Measurements from ENCODE around the gene RWDD1. TPM values are rescaled to one million over a fixed set of nuclear protein-coding genes. Genes with fewer than 3 reads are reported as not detected.

The RWDD1 gene
- total RNA-seq = 23.7 and 33.6 TPM in 2 replicates

GRCh38 chr6:116570856-116571682 is at the start of gene RWDD1:
RWDD1 (plus strand) TSS chr6:116571504; CDS start chr6:116571583, 79 bp downstream.

GRCh38 chr6:116545651-116546050 is 25.7 kb upstream of the RWDD1 start, which contains the start of gene TRAPPC3L:
TRAPPC3L (minus strand) TSS chr6:116545684; CDS start chr6:116545514, 170 bp downstream.

GRCh38 chr6:116553451-116553850 is 17.9 kb upstream of the RWDD1 start, which contains the start of gene CALHM4:
CALHM4 (plus strand) TSS chr6:116553751; CDS start chr6:116553794, 43 bp downstream.

GRCh38 chr6:116615937-116616736 is 44.8 kb downstream of the RWDD1 start, which contains the start of gene RSPH4A:
RSPH4A (plus strand) TSS chr6:116616479; CDS start chr6:116616624, 145 bp downstream.

Other genes with a start within 250 kb of the RWDD1 start
- gene DSE, start 200.6 kb upstream of the RWDD1 start, total RNA-seq = 34.8 and 46.4 TPM in 2 replicates
- 1.9 TPM in 1 of 2 replicates, not detected in the other for gene CALHM6, start 110.1 kb upstream of the RWDD1 start, total RNA-seq
- gene CALHM5, start 59.9 kb upstream of the RWDD1 start, total RNA-seq = 9.1 and 11.4 TPM in 2 replicates
- gene TRAPPC3L, start 25.8 kb upstream of the RWDD1 start, total RNA-seq = under 0.01 TPM in 1 of 2 replicates, not detected in the other
- under 0.01 and 0.46 TPM in 2 replicates for gene CALHM4, start 17.8 kb upstream of the RWDD1 start, total RNA-seq
- gene RSPH4A, start 45.0 kb downstream of the RWDD1 start, total RNA-seq = under 0.01 TPM in 1 of 2 replicates, not detected in the other
- 15.3 and 19.0 TPM in 2 replicates for gene ZUP1, start 97.3 kb downstream of the RWDD1 start, total RNA-seq
- 6.2 and 10.6 TPM in 2 replicates for gene KPNA5, start 109.7 kb downstream of the RWDD1 start, total RNA-seq
- 0.30 TPM in 1 of 2 replicates, not detected in the other for gene FAM162B, start 194.2 kb downstream of the RWDD1 start, total RNA-seq